GM18951 (cell line): ENCODE results near the gene ELL2.

Experiments
- POLR2A ChIP-seq: IDR thresholded peaks from 4 replicates; pipeline ENCODE4 v1.6.1; 2011; ENCODE audit warnings: mild to moderate bottlenecking; ENCODE audit not compliant: insufficient read length, insufficient read depth; ENCODE audit errors: extremely low read depth
- in situ Hi-C: fragments of 300-500 bp; cut with MboI; formaldehyde crosslinking; loops from one replicate; pipeline ENCODE4 v1.12.0; 2022; ENCODE audit warnings: low sequenced_read_pairs, mixed read lengths, inconsistent platforms; ENCODE audit not compliant: unreplicated experiment

ELL2 gene

DNA sequence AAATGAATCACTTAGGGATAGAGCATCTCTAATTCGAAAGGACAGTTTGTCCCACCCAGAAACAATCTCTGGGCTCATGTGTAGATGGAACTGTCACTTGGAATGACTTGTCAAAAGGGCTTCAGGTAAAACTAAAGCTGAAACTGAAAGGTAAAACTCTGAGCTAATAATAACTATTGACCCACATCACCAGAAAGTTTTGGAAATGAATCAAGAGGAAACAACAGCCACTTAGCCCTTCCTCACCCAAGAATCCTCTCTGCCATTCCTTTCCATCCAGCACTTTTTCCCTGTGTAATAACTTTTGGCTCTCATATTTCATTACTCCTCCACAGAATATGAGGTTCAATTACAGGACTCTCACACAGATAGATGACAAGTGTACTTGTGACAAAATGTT lies 125.1 kb downstream of the ELL2 start:
- no peak for TF ChIP-seq POLR2A
- in situ Hi-C loops = no loop called here

DNA sequence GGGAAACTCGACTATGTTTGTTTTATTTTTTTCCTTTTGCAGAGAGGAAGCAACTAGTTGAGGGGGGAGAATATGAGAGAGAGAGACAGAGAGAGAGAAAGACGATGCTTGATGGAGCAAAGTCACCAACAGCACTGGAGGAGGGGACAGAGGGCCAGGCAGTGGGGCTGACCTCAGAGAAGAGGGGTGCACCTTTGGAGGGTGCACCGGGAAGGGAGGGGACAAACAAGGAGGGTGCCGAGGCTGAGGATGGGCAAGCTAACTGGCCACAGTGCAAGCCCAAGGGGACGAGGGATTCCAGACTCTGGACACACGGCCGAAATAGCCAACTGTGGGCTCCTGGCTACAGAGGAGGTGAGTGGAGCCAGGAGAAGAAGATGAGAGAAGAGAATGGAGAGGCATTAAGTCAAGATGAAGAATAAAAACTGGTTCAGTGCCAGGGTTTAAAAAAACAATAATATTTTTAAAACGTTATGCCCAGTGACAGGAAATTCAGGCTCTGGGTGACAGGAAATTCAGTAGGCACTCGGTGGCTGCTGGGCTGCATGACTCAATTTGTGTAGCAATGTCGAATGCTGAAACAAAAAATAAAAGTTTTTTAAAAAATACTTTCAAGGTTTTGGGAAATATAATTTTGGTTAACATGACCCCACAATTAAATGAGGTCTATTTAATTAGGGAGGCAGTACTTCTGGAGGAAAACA lies 125.8 kb downstream of the ELL2 start:
- in situ Hi-C loops = no loop called here
- no peak for TF ChIP-seq POLR2A
